Measurements from ENCODE around the gene EPM2A.
A peak's percentile ranks its signal among the peaks of the same experiment; 100 is the strongest.

Gene EPM2A

DNA sequence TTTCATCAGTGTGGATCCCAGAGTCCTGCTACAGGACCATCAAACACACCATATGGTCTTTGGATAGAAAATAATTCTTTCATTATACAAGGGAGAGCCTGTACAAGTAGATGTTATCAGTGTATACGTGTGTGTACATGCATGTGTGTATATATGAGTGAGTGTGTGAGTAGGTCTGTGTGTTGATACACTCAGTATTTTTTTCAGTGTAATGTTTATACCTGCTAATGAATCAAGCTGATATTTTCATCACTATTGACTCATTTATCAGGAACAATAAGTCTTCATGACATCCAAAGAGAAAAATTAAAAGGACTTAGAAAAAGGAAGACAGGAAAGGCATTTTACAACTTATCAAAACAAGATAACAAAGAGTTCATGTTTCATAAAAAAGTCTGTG lies 66.5 kb downstream of the EPM2A start:
- DNase-seq: no peak

DNA sequence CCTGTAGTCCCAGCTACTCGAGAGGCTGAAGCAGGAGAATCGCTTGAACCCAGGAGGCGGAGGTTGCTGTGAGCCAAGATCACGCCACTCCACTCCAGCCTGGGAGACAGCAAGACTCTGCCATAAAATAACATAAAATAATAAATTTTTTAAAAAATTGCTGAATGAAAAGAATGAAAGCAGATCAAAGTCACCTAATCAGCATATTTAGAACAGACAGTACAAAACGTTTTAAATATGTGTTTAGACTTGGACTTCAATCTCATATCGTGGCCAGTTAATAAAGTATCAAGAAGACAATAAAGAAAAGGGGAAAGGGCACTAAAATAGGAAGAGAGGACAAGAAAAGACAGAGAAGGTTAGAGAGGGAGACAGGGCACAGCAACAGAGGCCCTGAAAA lies 74.6 kb downstream of the EPM2A start:
- no peak for DNase-seq

DNA sequence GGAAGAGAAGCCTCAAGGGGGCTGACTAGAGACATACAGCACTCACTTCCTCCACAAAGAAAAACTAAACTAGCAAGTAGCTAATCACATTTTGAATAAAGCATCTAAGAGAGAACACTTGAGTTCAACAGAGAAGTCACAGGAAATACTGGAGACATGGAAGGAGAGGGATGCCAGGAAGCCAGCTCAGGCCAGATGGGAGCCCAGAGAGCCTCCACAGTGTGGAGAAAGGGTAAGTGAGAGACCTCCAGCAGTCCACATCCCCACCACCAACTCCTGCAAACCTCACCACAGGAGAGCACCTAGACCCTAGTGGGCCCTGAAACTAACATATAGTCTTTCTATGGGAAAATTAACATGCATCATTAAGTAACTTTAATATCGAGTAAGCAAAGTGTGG lies 79.2 kb downstream of the EPM2A start:
- no peak for DNase-seq

GRCh38 chr6:145652572-145652971 lies 82.7 kb downstream of the EPM2A start:
- no peak for DNase-seq

DNA sequence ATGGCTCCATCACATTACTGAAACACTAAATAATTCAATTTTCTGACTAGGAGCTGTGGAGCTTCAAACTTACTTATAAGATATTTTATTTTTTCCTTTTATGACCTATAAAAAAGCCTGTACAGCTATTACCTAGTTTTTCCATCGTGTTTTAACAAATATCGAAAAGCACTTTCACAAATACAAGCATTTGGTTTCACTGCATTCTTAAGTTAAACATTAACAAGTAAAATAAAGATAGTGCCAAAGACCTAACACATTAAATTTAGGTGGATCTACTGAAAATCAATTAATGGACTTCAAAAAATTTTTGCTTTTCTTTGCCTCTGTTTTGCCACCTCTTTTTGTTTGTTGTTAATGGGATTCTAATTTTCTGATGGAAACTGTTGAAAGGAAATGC lies 83.3 kb downstream of the EPM2A start:
- no peak for DNase-seq

DNA sequence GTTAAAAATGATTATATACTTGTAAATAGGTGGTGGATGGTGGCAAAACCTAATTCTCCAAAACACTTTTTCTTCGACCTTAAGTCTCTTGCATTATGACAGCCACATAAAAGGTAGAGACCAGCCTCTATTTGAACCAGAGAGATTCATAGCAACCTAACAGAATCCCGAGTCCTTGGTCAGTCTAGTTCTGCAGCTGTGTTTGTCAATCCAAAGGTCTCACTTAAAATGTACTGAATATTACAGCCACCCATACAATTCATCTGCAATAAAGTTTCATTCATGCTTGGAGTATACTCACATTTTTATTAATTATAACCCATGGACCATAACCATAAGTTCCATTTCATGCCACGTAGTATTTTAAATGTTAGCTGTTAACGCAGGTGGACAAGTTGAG lies 87.2 kb downstream of the EPM2A start:
- DNase-seq: no peak

DNA sequence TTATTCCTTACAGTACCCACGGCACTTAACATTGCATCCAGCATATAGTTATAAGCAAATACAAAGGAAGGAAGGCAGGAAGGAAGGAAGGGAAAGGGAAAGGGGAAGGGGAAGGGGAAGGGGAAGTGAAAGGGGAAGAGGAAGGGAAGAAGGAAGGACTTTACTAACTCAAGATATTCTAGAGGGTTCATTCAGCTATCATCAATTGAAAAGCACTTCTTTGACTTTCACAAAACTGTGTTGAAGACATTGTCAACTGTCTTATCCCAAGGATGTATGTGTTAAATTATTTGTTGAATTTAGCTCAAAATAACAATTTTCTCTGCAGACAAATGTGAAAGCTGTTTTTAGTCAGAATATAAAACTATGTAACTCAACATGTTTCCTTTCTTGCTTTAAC lies 87.7 kb downstream of the EPM2A start:
- DNase-seq: no peak

DNA sequence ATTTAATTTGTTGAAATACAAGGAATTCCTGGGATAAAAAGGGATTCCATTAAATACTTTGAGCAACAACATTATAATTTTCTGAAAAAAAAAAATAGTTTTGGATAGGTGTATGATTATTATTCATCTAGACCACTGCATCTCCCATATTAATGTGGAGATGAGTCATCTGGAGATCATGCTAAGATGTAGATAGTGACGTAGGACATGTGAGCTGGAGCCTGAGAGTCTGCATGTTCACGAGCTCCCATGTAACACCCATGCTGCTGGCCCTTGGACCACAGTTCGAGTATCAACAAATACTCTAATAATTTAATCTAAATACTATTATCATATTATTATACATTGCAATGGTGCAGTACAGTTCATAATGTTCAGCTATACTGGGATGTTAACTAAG lies 91.6 kb downstream of the EPM2A start:
- no peak for DNase-seq

- peak; percentile 68 for DNase-seq
These were observed 101.2 kb downstream of the EPM2A start for GRCh38 chr6:145633981-145634627.

DNA sequence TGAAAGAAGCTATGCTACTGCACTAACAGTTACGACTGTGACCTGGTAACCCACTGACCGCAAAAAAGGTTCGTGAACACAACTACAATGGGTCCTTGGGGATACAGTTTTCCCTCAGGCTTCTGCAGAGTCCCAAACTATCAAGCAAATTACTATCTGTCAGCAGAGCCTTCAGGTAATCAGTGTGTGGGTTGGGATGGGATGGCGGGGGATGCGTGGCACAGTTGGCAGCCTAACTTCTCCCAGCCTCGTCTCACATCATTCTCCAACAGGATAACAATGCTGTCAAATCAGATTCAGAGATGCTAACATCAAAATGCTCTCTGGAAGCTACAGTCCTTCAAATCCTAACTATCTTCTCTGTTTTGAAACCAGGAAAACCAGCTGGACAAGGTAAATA lies 102.3 kb downstream of the EPM2A start:
- no peak for DNase-seq

DNA sequence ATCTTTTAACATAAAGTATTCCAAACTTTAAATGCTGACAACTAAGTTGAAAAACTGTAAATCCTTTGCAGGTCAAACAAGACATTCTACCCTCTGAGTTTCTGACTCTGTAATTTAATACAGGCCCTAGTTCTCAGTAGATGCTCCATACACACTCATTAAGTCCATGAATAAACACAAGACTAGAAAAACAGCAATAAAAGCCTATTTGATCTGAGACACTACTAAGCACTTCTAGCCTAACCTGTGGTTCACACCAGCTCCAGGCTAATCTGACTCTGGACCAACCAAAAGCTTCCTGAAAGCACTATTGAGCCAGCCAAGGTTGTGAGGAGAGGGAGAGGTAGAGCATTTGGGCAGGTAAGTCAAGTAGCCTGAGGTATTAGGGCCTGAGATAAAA lies 103.9 kb downstream of the EPM2A start:
- peak; percentile 50 for DNase-seq

- no peak for DNase-seq
These were observed 104.7 kb downstream of the EPM2A start for GRCh38 chr6:145630598-145630997.

- no peak for DNase-seq
These were observed 105.8 kb downstream of the EPM2A start for GRCh38 chr6:145629478-145629877.

GRCh38 chr6:145627451-145627850 lies 107.9 kb downstream of the EPM2A start:
- DNase-seq: no peak

- no peak for DNase-seq
These were observed 108.5 kb downstream of the EPM2A start for GRCh38 chr6:145626857-145627256.

- no peak for DNase-seq
These were observed 112.1 kb downstream of the EPM2A start for GRCh38 chr6:145623231-145623630.

DNA sequence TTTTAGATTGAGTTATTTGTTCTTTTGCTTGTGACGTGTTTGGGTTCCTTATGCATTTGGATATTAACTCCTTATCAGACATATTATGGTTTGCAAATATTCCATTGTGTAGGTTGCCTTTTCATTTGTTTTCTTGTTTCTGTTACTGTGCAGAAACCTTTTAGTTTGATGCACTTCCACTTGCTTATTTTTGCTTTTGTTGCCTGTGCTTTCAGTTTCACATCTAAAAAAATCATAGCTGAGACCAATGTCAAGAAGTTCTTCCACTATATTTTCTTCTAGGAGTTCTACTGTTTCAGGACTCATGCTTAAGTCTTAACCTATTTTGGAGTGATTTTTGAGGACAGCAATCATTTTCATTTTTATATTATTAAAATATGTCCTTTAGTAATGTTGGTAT lies 113.5 kb downstream of the EPM2A start:
- no peak for DNase-seq

DNA sequence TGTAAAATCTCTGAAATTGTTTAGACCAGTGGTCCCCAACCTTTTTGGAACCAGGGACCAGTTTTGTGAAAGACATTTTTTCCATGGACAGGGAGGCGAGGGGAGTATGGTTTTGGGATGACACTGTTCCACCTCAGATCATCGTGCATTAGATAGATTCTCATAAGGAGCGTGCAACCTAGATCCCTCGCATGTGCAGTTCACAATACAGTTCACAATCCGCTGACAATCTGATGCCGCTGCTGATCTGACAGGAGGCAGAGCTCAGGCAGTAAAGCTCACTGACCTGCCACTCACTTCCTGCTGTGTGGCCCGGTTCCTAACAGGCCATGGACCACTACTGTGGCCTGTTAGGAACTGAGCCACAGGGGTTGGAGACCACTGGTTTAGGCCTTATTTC lies 115.2 kb downstream of the EPM2A start:
- DNase-seq: no peak

GRCh38 chr6:145609521-145609920 lies 125.8 kb downstream of the EPM2A start:
- no peak for DNase-seq

DNA sequence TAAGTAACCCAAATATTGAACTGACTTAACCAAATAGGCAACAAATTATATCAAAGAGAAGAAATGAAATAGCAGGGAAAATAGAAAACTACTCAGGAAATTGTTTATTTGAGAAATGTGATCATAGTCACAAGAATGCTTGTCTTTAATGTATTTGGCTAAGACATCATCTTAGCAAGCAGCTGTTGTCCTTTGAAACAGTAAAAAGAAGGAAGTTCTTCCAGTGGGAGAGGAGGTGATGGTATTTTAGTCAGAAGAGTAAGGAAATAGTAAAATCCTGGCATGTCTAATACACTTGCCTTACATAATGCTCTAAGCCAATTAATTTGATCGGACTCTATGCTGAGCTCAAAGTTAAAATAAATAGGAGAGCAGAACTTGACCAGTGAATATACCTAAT lies 126.5 kb downstream of the EPM2A start:
- DNase-seq: no peak

- DNase-seq: no peak
These were observed 131.3 kb downstream of the EPM2A start for GRCh38 chr6:145603991-145604390.

GRCh38 chr6:145603424-145603833 lies 131.9 kb downstream of the EPM2A start:
- DNase-seq: no peak

GRCh38 chr6:145602726-145603326 lies 132.5 kb downstream of the EPM2A start:
- no peak for DNase-seq

- no peak for DNase-seq
These were observed 133.9 kb downstream of the EPM2A start for GRCh38 chr6:145601397-145601796.

GRCh38 chr6:145600299-145600698 lies 135.0 kb downstream of the EPM2A start:
- no peak for DNase-seq

Measured in NCI-H1092 treated with DMSO at 0.1 percent for 48 hours (cell line).